ENCODE measurements around the gene MTFMT.

GRCh38 chr15:65072617-65073016, 43.2 kb upstream of the MTFMT start:
- TF ChIP-seq, protein P1, sequence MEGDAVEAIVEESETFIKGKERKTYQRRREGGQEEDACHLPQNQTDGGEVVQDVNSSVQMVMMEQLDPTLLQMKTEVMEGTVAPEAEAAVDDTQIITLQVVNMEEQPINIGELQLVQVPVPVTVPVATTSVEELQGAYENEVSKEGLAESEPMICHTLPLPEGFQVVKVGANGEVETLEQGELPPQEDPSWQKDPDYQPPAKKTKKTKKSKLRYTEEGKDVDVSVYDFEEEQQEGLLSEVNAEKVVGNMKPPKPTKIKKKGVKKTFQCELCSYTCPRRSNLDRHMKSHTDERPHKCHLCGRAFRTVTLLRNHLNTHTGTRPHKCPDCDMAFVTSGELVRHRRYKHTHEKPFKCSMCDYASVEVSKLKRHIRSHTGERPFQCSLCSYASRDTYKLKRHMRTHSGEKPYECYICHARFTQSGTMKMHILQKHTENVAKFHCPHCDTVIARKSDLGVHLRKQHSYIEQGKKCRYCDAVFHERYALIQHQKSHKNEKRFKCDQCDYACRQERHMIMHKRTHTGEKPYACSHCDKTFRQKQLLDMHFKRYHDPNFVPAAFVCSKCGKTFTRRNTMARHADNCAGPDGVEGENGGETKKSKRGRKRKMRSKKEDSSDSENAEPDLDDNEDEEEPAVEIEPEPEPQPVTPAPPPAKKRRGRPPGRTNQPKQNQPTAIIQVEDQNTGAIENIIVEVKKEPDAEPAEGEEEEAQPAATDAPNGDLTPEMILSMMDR (IDR thresholded peaks at IDR 0.05), result no peak
- no peak for TF ChIP-seq POLR2A (IDR thresholded peaks at IDR 0.05)
- no peak for TF ChIP-seq EP300 (IDR thresholded peaks at IDR 0.05; ENCODE audit: low read depth)
- no peak for TF ChIP-seq POLR2AphosphoS5 (IDR thresholded peaks at IDR 0.05)
